ENCODE data around the gene GNPDA1.

The GNPDA1 gene

GRCh38 chr5:142032747-142033631 is 20.2 kb upstream of the GNPDA1 start:
- in situ Hi-C loops (cut with MboI; ENCODE audit: low sequenced_read_pairs, unreplicated experiment) = no loop called here
- DNase-seq (ENCODE audit: low spot score) = no peak
- TF ChIP-seq, protein P1, sequence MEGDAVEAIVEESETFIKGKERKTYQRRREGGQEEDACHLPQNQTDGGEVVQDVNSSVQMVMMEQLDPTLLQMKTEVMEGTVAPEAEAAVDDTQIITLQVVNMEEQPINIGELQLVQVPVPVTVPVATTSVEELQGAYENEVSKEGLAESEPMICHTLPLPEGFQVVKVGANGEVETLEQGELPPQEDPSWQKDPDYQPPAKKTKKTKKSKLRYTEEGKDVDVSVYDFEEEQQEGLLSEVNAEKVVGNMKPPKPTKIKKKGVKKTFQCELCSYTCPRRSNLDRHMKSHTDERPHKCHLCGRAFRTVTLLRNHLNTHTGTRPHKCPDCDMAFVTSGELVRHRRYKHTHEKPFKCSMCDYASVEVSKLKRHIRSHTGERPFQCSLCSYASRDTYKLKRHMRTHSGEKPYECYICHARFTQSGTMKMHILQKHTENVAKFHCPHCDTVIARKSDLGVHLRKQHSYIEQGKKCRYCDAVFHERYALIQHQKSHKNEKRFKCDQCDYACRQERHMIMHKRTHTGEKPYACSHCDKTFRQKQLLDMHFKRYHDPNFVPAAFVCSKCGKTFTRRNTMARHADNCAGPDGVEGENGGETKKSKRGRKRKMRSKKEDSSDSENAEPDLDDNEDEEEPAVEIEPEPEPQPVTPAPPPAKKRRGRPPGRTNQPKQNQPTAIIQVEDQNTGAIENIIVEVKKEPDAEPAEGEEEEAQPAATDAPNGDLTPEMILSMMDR (IDR thresholded peaks at IDR 0.05; ENCODE audit: borderline replicate concordance, control extremely low read depth, extremely low read depth, insufficient read depth, missing control alignments) = no peak

DNA sequence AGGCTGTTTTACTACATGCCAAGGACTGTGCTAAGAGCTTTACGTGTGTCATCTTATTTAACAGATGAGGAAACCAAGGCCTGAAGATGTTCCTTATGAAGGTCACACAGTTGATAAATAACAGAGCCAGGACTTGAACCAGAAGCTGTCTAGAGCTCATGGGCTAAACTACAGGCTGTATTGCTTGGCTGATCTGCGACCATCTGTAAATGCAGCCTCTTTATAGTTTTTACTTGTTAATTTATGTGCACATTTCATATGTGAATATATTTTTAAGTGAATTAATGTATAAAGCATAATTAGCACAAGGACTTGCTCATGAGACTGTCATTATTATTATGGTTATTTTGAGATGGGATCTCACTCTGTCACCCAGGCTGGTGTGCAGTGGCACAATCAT is 19.3 kb upstream of the GNPDA1 start:
- no peak for DNase-seq (ENCODE audit: low spot score)
- in situ Hi-C loops (cut with MboI; ENCODE audit: low sequenced_read_pairs, unreplicated experiment) = no loop called here
- TF ChIP-seq, protein P1 (IDR thresholded peaks at IDR 0.05; ENCODE audit: borderline replicate concordance, control extremely low read depth, extremely low read depth, insufficient read depth, missing control alignments) = no peak

DNA sequence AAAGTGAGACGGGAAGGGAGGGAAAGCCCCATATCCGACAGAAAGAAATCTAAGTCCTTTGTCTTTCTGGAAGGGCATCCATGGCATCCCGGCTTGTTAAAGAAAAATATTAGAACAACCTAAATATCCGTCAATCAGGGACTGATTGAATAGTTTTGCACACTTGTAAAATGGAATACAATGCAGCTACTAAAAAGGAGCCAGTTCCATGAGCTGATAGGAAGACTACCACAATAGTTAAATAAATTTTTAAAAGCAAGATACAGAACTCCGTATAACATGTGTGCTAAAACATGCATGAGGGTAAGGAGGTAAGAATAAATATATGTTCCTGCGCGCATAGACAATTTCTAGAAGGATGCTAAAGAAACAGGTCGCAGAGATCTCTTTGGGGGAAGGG is 12.8 kb upstream of the GNPDA1 start:
- no peak for DNase-seq (ENCODE audit: low spot score)
- in situ Hi-C loops (cut with MboI; ENCODE audit: low sequenced_read_pairs, unreplicated experiment) = no loop called here
- TF ChIP-seq, protein P1 (IDR thresholded peaks at IDR 0.05; ENCODE audit: borderline replicate concordance, control extremely low read depth, extremely low read depth, insufficient read depth, missing control alignments) = no peak

- DNase-seq (ENCODE audit: low spot score) = peak; percentile 85
- TF ChIP-seq, protein P1 (IDR thresholded peaks at IDR 0.05; ENCODE audit: borderline replicate concordance, control extremely low read depth, extremely low read depth, insufficient read depth, missing control alignments) = no peak
- in situ Hi-C loops (cut with MboI; ENCODE audit: low sequenced_read_pairs, unreplicated experiment) = no loop called here
These were observed 12.0 kb upstream of the GNPDA1 start for GRCh38 chr5:142024771-142025304.

DNA sequence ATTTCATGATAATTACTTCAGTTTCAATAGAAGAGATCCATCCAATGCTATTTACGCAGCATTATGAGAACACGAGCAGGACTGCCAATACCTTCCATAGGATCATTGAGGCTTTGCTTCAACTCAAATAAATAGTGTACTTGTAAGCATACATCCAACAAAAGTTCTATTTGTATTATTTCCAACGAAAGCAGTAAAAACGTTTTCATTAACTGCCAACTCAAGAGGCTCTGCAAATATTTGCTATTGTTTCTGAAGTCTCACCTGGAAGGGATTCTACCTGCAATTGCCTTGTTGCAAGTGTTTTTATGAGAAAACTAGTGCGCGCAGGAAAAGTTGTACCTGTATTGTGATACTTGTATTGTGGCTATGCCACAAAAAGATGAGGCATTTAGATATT is 11.0 kb upstream of the GNPDA1 start:
- in situ Hi-C loops (cut with MboI; ENCODE audit: low sequenced_read_pairs, unreplicated experiment) = no loop called here
- TF ChIP-seq, protein P1 (IDR thresholded peaks at IDR 0.05; ENCODE audit: borderline replicate concordance, control extremely low read depth, extremely low read depth, insufficient read depth, missing control alignments) = no peak
- DNase-seq (ENCODE audit: low spot score) = no peak

DNA sequence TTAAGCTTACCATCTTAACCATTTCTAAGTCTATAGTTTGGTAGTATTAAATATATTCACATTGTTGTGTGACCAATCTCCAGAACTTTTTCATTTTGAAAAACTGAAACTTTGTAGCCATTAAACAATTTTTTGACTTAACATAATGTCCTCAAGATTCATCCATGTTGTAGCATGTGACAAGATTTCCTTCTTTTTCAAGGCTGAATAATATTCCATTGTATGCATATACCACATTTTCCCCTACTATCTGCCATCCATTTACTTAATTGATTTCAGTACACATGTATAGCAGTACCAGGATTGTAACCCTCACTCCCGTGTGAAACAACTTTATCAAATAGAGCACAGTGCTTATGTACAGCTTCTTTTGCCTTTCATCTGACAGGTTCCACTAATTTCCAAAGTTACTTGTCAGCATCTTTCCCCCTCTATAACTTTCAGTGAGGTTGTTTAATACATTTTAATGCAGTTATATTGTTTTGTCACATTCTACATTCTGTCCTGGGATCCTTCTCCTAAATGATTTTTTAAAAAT is 7.4 kb upstream of the GNPDA1 start:
- in situ Hi-C loops (cut with MboI; ENCODE audit: low sequenced_read_pairs, unreplicated experiment) = no loop called here
- TF ChIP-seq, protein P1 (IDR thresholded peaks at IDR 0.05; ENCODE audit: borderline replicate concordance, control extremely low read depth, extremely low read depth, insufficient read depth, missing control alignments) = no peak
- DNase-seq (ENCODE audit: low spot score) = no peak
